ENCODE data around the gene POU6F2.
"Not testable (repeated sequence)": the region's sequence is repeated elsewhere in the genome, so short reads cannot be mapped to it uniquely, and the experiment has no call there.

Gene POU6F2

GRCh38 chr7:38962028-38962427, 15.7 kb upstream of the POU6F2 start:
- no peak for DNase-seq
- in situ Hi-C loops (cut with HindIII; ENCODE audit: low pct_ligation_motif_present, low pct_unique_long_range_greater_than_20kb, low sequenced_read_pairs), result no loop called here

- DNase-seq, result no peak
- in situ Hi-C loops (cut with HindIII; ENCODE audit: low pct_ligation_motif_present, low pct_unique_long_range_greater_than_20kb, low sequenced_read_pairs), result no loop called here
Observed at GRCh38 chr7:38964921-38965320, 12.8 kb upstream of the POU6F2 start.

GRCh38 chr7:38973760-38974159, 3.9 kb upstream of the POU6F2 start:
- in situ Hi-C loops (cut with HindIII; ENCODE audit: low pct_ligation_motif_present, low pct_unique_long_range_greater_than_20kb, low sequenced_read_pairs), result no loop called here
- DNase-seq, result no peak

GRCh38 chr7:38975944-38976392, 1.7 kb upstream of the POU6F2 start:
- DNase-seq, result no peak
- in situ Hi-C loops (cut with HindIII; ENCODE audit: low pct_ligation_motif_present, low pct_unique_long_range_greater_than_20kb, low sequenced_read_pairs), result no loop called here

- in situ Hi-C loops (cut with HindIII; ENCODE audit: low pct_ligation_motif_present, low pct_unique_long_range_greater_than_20kb, low sequenced_read_pairs), result no loop called here
- no peak for DNase-seq
Observed at GRCh38 chr7:38978491-38978890, 782 bp downstream of the POU6F2 start.

GRCh38 chr7:38992203-38992602, 14.5 kb downstream of the POU6F2 start:
- no peak for DNase-seq
- in situ Hi-C loops (cut with HindIII; ENCODE audit: low pct_ligation_motif_present, low pct_unique_long_range_greater_than_20kb, low sequenced_read_pairs), result no loop called here

- DNase-seq, result no peak
- in situ Hi-C loops (cut with HindIII; ENCODE audit: low pct_ligation_motif_present, low pct_unique_long_range_greater_than_20kb, low sequenced_read_pairs), result no loop called here
Observed at GRCh38 chr7:39001595-39001994, 23.9 kb downstream of the POU6F2 start.

GRCh38 chr7:39002755-39003154, 25.0 kb downstream of the POU6F2 start:
- no peak for DNase-seq
- in situ Hi-C loops (cut with HindIII; ENCODE audit: low pct_ligation_motif_present, low pct_unique_long_range_greater_than_20kb, low sequenced_read_pairs), result no loop called here

GRCh38 chr7:39005036-39005435, 27.3 kb downstream of the POU6F2 start:
- no peak for DNase-seq
- in situ Hi-C loops (cut with HindIII; ENCODE audit: low pct_ligation_motif_present, low pct_unique_long_range_greater_than_20kb, low sequenced_read_pairs), result no loop called here

- in situ Hi-C loops (cut with HindIII; ENCODE audit: low pct_ligation_motif_present, low pct_unique_long_range_greater_than_20kb, low sequenced_read_pairs), result no loop called here
- DNase-seq, result no peak
Observed at GRCh38 chr7:39005461-39005860, 27.8 kb downstream of the POU6F2 start.

- DNase-seq; in situ Hi-C loops (cut with HindIII; ENCODE audit: low pct_ligation_motif_present, low pct_unique_long_range_greater_than_20kb, low sequenced_read_pairs): not testable (repeated sequence)
Observed at GRCh38 chr7:39013049-39013939, 35.6 kb downstream of the POU6F2 start.

GRCh38 chr7:39016609-39017008, 38.9 kb downstream of the POU6F2 start:
- in situ Hi-C loops (cut with HindIII; ENCODE audit: low pct_ligation_motif_present, low pct_unique_long_range_greater_than_20kb, low sequenced_read_pairs), result no loop called here
- DNase-seq, result no peak

GRCh38 chr7:39017369-39017915, 39.7 kb downstream of the POU6F2 start:
- in situ Hi-C loops (cut with HindIII; ENCODE audit: low pct_ligation_motif_present, low pct_unique_long_range_greater_than_20kb, low sequenced_read_pairs), result no loop called here
- no peak for DNase-seq

GRCh38 chr7:39022796-39023195, 45.1 kb downstream of the POU6F2 start:
- in situ Hi-C loops (cut with HindIII; ENCODE audit: low pct_ligation_motif_present, low pct_unique_long_range_greater_than_20kb, low sequenced_read_pairs), result no loop called here
- DNase-seq, result no peak

GRCh38 chr7:39027491-39027890, 49.8 kb downstream of the POU6F2 start:
- no peak for DNase-seq
- in situ Hi-C loops (cut with HindIII; ENCODE audit: low pct_ligation_motif_present, low pct_unique_long_range_greater_than_20kb, low sequenced_read_pairs), result no loop called here

- in situ Hi-C loops (cut with HindIII; ENCODE audit: low pct_ligation_motif_present, low pct_unique_long_range_greater_than_20kb, low sequenced_read_pairs), result no loop called here
- DNase-seq, result no peak
Observed at GRCh38 chr7:39033885-39034624, 56.3 kb downstream of the POU6F2 start.

GRCh38 chr7:39035156-39035555, 57.4 kb downstream of the POU6F2 start:
- DNase-seq, result no peak
- in situ Hi-C loops (cut with HindIII; ENCODE audit: low pct_ligation_motif_present, low pct_unique_long_range_greater_than_20kb, low sequenced_read_pairs), result no loop called here

GRCh38 chr7:39035903-39036302, 58.2 kb downstream of the POU6F2 start:
- in situ Hi-C loops (cut with HindIII; ENCODE audit: low pct_ligation_motif_present, low pct_unique_long_range_greater_than_20kb, low sequenced_read_pairs), result no loop called here

GRCh38 chr7:39042670-39043069, 65.0 kb downstream of the POU6F2 start:
- no peak for DNase-seq
- in situ Hi-C loops (cut with HindIII; ENCODE audit: low pct_ligation_motif_present, low pct_unique_long_range_greater_than_20kb, low sequenced_read_pairs), result no loop called here

More at GRCh38 chr7:39035903-39036302, 58.2 kb downstream of the POU6F2 start:
- DNase-seq, result no peak
